HG02938 (cell line): ENCODE data around the gene ANKRD13C.

Experiments
- ATAC-seq: cut with Tn5 transposase; IDR thresholded peaks from one replicate; pipeline ENCODE4 v1.9.1; 2021; ENCODE audit warnings: mild to moderate bottlenecking, moderate library complexity; ENCODE audit not compliant: unreplicated experiment

Gene ANKRD13C

GRCh38 chr1:70222716-70223235, 131.7 kb downstream of the ANKRD13C start:
- no peak for ATAC-seq

DNA sequence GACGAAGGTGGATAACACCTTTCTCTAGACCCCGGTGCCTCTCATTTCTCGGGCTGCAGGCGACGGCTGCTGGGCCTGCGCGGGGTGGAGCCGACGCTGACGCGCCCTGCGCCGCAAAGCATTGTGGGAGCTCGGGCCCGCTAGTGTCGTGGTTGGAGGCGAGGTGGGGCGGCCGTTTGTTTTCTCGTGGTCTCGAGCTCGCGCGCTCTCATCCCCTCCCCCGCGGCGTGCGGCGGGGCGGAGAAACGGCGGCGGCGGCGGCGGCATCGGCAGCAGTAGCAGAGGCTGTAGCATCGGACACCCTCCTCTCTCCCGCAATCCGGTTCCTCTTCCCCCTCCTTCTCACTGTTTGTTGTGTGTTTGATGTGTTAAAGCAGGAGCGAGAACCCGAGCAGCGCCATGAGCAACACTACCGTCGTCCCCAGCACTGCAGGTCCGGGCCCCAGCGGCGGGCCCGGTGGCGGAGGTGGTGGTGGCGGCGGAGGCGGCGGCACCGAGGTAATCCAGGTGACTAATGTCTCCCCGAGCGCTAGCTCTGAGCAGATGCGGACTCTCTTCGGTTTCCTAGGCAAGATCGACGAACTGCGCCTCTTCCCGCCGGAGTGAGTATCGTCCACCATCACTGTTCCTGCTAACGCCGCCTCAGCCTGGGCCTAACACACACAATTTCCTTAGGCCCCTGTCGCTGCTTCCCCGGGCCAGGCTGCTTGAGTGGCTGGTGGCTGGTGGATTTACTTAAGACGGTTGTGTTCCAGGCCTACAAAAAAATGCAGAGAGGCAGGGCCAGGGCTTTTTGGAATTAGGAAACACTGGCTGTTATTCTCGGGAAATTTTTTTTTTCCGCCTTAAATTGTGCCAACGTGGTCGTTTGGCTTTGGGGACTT, 133.0 kb downstream of the ANKRD13C start, which contains the start of gene SRSF11:
Gene SRSF11, plus strand, starts transcription at position 143 of the 884 bp plus-strand sequence. Its CDS starts 257 bp downstream, at position 400.
- ATAC-seq = peak; percentile 93

DNA sequence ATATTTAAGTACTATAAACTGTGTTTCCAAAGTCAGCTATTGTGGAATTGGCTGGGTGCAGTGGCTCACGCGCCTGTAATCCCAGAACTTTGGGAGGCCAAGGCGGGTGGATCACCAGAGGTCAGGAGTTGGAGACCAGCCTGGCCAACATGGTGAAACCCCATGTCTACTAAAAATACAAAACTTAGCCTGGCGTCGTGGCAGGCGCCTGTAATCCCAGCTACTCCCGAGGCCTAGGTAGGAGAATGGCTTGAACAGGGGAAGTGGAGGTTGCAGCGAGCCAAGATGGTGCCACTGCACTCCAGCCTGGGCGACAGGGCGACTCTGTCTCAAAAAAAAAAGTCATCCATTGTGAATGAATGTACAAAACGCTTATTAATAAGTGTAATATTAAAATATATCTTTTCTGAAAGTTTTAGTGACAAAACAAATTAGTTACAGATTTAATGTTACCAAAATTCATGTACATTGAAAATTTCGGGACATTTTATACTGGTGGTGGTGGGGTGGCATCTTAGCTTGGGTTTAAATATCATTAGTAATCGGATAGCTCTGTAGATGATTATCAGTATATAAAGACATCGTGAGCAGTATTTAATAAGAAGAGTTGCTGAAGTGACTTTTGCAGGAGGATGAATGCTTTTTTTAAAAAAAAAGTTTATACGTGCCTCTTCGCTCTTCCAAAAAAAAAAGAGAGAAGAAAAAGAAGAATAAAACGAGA, 133.8 kb downstream of the ANKRD13C start:
- ATAC-seq = peak; percentile 19

DNA sequence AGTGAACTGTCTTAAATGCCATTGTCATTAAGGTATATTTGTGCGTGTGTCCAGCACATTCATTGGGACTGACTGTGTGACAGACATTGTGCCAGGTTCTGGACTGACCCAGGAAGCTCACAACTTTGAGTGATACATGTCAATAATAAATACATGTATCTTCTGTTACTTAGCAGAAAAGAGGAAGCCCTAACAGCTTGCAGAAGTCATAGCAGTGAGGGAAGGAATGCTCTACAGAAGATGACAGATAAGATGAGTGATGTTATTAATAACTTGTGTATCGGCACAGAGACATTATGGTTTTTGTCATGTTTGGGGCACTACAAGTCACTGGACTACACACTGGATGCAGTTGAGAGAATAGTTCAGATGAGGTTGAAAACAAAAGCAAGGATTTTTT, 134.5 kb downstream of the ANKRD13C start:
- no peak for ATAC-seq

DNA sequence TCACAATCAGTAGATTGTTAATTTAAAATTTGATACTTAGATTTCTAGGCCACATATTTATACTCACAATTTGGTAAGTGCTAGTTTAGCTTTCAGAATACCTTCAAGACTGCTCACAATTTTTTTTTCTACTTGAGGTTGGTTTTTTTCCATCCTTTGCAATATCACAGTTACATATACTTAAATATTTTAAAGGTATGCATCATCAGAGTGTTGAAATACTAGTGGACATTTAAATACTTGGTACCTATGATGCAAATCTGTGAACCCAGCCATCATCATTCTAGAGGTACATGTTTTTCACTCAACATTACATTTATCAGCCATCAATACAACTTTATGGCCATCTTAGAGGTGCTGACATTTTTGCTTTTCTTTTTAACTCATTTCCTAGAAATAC, 143.0 kb downstream of the ANKRD13C start:
- no peak for ATAC-seq

DNA sequence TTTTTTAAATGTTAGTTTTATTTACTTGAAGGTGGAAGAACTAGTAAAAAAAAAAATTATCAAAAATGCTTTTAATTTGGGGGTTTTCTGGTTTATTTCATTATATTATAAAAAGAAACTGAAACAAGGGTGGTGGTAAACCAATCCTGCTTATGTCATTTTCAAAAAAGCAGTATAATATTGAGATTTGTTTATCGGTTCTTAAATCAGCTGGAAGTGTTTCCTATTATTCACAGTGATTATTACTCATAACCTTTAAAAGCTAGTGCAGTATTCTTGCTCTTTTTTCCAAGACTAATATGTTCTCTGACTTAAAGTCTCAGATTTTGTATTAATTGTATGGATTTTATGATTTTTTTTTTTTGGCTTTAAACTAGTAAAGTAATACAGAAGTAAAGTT, 143.7 kb downstream of the ANKRD13C start:
- no peak for ATAC-seq
